Psoas muscle (tissue), 8 donors: Measurements from ENCODE around the gene KCNA5. TPM values are rescaled to one million over a fixed set of nuclear protein-coding genes. Genes with fewer than 3 reads are reported as not detected.

Experiments used
- ATAC-seq, 4 donors: fragments of 200-7000 bp; cut with Tn5 transposase; one replicate each; pipeline ENCODE4 v1.9.1; 2020; ENCODE audit warnings: moderate library complexity in 3 of 4, mild to moderate bottlenecking in 2 of 4
- DNase-seq, 2 donors: peaks; one replicate each; pipeline ENCODE4 v3.0.0-alpha.2; 2020
- H3K27ac ChIP-seq: fragments of 200-600 bp; one replicate; pipeline ENCODE4 v1.8.0; 2022
- H3K27me3 ChIP-seq, 3 donors: fragments of 200-600 bp in 1 of 3; one replicate each; pipeline versions ENCODE4 v1.6.1 to v1.8.0; 2013 to 2022; ENCODE audit warnings: low read length in 2 of 3, mild to moderate bottlenecking in 2 of 3, moderate library complexity in 1 of 3; ENCODE audit not compliant: insufficient read depth in 3 of 3
- H3K36me3 ChIP-seq, 2 donors: fragments of 200-600 bp in 1 of 2; one replicate each; pipeline versions ENCODE4 v1.6.1 to v1.8.0; 2013 to 2022; ENCODE audit warnings: low read depth in 1 of 2, mild to moderate bottlenecking in 1 of 2, moderate library complexity in 1 of 2; ENCODE audit not compliant: insufficient read depth in 1 of 2
- H3K4me1 ChIP-seq: fragments of 200-600 bp; one replicate; pipeline ENCODE4 v1.8.0; 2022
- H3K4me3 ChIP-seq: fragments of 200-600 bp; one replicate; pipeline ENCODE4 v1.8.0; 2022; ENCODE audit warnings: mild to moderate bottlenecking
- H3K9me3 ChIP-seq: fragments of 200-600 bp; one replicate; pipeline ENCODE4 v1.8.0; 2022
- CTCF ChIP-seq: fragments of 200-600 bp; IDR thresholded peaks from one replicate; pipeline ENCODE4 v1.8.0; 2022; ENCODE audit warnings: antibody characterized with exemption
- WGBS, 3 donors: extraction: QIAGEN DNeasy Blood & Tissue Kit; methylation state at CpG; one replicate each; pipeline versions ENCODE4 v1.1.6 to v1.1.7; 2013; 5-methylcytosine and 5-hydroxymethylcytosine counted together
- intact Hi-C, 2 donors: fragments of 100-400 bp; cut with DNase I; formaldehyde crosslinking; loops; one replicate each; pipeline versions ENCODE4 v1.11.0 to v1.14.2; 2022
- polyA plus RNA-seq, 3 donors: library from polyadenylated mRNA; stranded (reverse); fragments of 200-250 nt; gene quantifications; one replicate each; pipeline ENCODE4 v1.2.3, GENCODE V29; 2013
- total RNA-seq, 4 donors: library from RNA; stranded (reverse); fragmentation: NEBNext Ultra II Directional in 2 of 4; extraction: Animal tissue kit (Norgen Biotek cat#: 25700) in 2 of 4; gene quantifications; one replicate each; pipeline versions ENCODE4 v1.2.1 to v1.2.4, GENCODE V29; 2021 to 2023
- donor health status: healthy with polysubstance abuse.
- donor health status: DM: no; HTN: no; CAD: no; lungs with moderate emphysema.
- donor health status: Bipolar disorder and iron deficiency.
- donor health status: healthy.
- donor health status: DM: yes; HTN: yes; CAD: no.
- donor health status: DM: no; HTN: no; CAD: no.
- donor health status: DM: no; HTN: no; CAD: no.
- donor health status: DM: yes; HTN: yes; CAD: no.

KCNA5 gene
- total and polyA plus RNA-seq, 7 donors, result 0.64 to 2.0 (median 1.1) TPM

- ATAC-seq, result no peak
- DNase-seq, result peak in 1 of 2 donors; percentile 18
- 52 to 61% (median 53%) methylated on average over 18 of the region's 18 CpGs for WGBS, 3 donors
- no peaks in the 10 kb centered on the region for H3K27me3 ChIP-seq
- no peaks in the 10 kb centered on the region for H3K36me3 ChIP-seq
- no peak overlapping the region for H3K27ac ChIP-seq
- TF ChIP-seq CTCF, result no peak
- H3K4me1 ChIP-seq, result no peaks in the 10 kb centered on the region
- intact Hi-C loops, result no loop called here
- no peaks in the 10 kb centered on the region for H3K9me3 ChIP-seq
- no peak overlapping the region for H3K4me3 ChIP-seq
These were observed 45.0 kb downstream of the KCNA5 start for GRCh38 chr12:5088586-5089264.

- 12 to 19% (median 19%) methylated on average over 1 of the region's 1 CpG for WGBS, 3 donors
- H3K9me3 ChIP-seq, result no peaks in the 10 kb centered on the region
- H3K36me3 ChIP-seq, result no peaks in the 10 kb centered on the region
- H3K27me3 ChIP-seq, result peaks cover 0 to 23% (median 2%) of the 10 kb centered on the region in 3 donors
- no peak overlapping the region for H3K4me3 ChIP-seq
- no peak for ATAC-seq
- TF ChIP-seq CTCF, result no peak
- no peak for DNase-seq
- no peak overlapping the region for H3K27ac ChIP-seq
- no peaks in the 10 kb centered on the region for H3K4me1 ChIP-seq
- intact Hi-C loops, result no loop called here
These were observed 50.9 kb downstream of the KCNA5 start for GRCh38 chr12:5094551-5094950.

- ATAC-seq, result no peak
- H3K27ac ChIP-seq, result no peak overlapping the region
- no peak overlapping the region for H3K4me3 ChIP-seq
- H3K36me3 ChIP-seq, result no peaks in the 10 kb centered on the region
- 31 to 50% (median 34%) methylated on average over 3 of the region's 3 CpGs for whole genome bisulfite sequencing, 3 donors
- peaks cover 0 to 23% (median 3%) of the 10 kb centered on the region in 3 donors for H3K27me3 ChIP-seq
- no peaks in the 10 kb centered on the region for H3K9me3 ChIP-seq
- no peaks in the 10 kb centered on the region for H3K4me1 ChIP-seq
- no peak for TF ChIP-seq CTCF
- intact Hi-C loops, result loop anchor here in 1 of 2 donors (5.0 kb wide), 1 partner anchor 347 kb away; no protein-coding TSS in a partner anchor
- DNase-seq, result no peak
These were observed 51.3 kb downstream of the KCNA5 start for GRCh38 chr12:5094986-5095385.

Other genes starting within 250 kb of the KCNA5 start
- under 1 TPM in 2 of 4 donors, not detected in 2; 0.05 to 0.18 TPM for gene KCNA1, start 134.0 kb upstream of the KCNA5 start, total RNA-seq
- gene KCNA1, start 134.0 kb upstream of the KCNA5 start, polyA plus RNA-seq, result under 1 TPM in 2 of 3 donors, not detected in 1; 0.01 to 0.04 TPM